Panc1 (cell line): ENCODE measurements around the gene DUSP14. TPM values are rescaled to one million over a fixed set of nuclear protein-coding genes. Genes with fewer than 3 reads are reported as not detected.

Source experiments
- ATAC-seq: fragments of 200-7000 bp; cut with Tn5 transposase; 2 replicates; pipeline ENCODE4 v1.9.1; 2020; ENCODE audit warnings: mild to moderate bottlenecking, moderate library complexity
- BruUV-seq: library from RNA; stranded (reverse); fragments of 400-500 nt; replicated peaks from 2 replicates; lab custom pipeline; 2021; lab: Mats Ljungman, UMichigan
- CTCF ChIA-PET: fragments of 300-600 bp; sonication (Branson Sonifier 250); formaldehyde crosslinking; loops from one replicate; lab custom pipeline; 2022; ENCODE audit warnings: antibody characterized with exemption; lab: Charles Lee
- POLR2A ChIA-PET: fragments of 300-600 bp; sonication (Branson Sonifier 250); formaldehyde crosslinking; loops from one replicate; lab custom pipeline; 2022; ENCODE audit warnings: antibody characterized with exemption; lab: Charles Lee
- DNase-seq: peaks from one replicate; pipeline ENCODE4 v3.0.0-alpha.2; 2010; ENCODE audit warnings: low read depth, low spot score
- H3K27ac ChIP-seq: 2 replicates; pipeline ENCODE4 v1.5.1; 2011; ENCODE audit warnings: mild to moderate bottlenecking, low read length, inconsistent platforms
- H3K27me3 ChIP-seq: fragments of 200-500 bp; sonication (Bioruptor generic); 2 replicates; pipeline ENCODE4 v1.6.0; 2014; ENCODE audit warnings: low read length, inconsistent platforms; ENCODE audit not compliant: control insufficient read depth, insufficient read depth
- H3K36me3 ChIP-seq: fragments of 200-500 bp; sonication (Bioruptor generic); 2 replicates; pipeline ENCODE4 v1.5.1; 2014; ENCODE audit warnings: inconsistent platforms, mild to moderate bottlenecking, low read length, moderate library complexity; ENCODE audit not compliant: control insufficient read depth, insufficient read depth
- H3K4me1 ChIP-seq: 2 replicates; pipeline ENCODE4 v1.5.1; 2011; ENCODE audit warnings: inconsistent platforms, mild to moderate bottlenecking, low read length, moderate library complexity; ENCODE audit not compliant: control insufficient read depth, insufficient read depth
- H3K4me3 ChIP-seq, 2 experiments: 2 replicates each; pipeline ENCODE4 v1.5.1; 2011 to 2012; ENCODE audit warnings: low read depth in 2 of 2, low read length in 2 of 2, mild to moderate bottlenecking in 2 of 2, inconsistent platforms in 1 of 2, moderate library complexity in 1 of 2
- H3K9me3 ChIP-seq: fragments of 200-500 bp; sonication (Bioruptor generic); 2 replicates; pipeline ENCODE4 v1.5.1; 2014; ENCODE audit warnings: low read depth, mild to moderate bottlenecking, inconsistent platforms, low read length, moderate library complexity; ENCODE audit not compliant: control insufficient read depth, insufficient read depth
- POLR2AphosphoS5 ChIP-seq: IDR thresholded peaks from 2 replicates; pipeline ENCODE4 v1.6.1; 2012; ENCODE audit warnings: mild to moderate bottlenecking, low read depth, low read length, moderate library complexity
- SIN3A ChIP-seq: IDR thresholded peaks from 2 replicates; pipeline ENCODE4 v1.6.1; 2012; ENCODE audit warnings: low read depth, mild to moderate bottlenecking, low read length, moderate library complexity, borderline replicate concordance; ENCODE audit not compliant: insufficient read depth
- TCF7L2 ChIP-seq: IDR thresholded peaks from 2 replicates; pipeline ENCODE4 v1.6.1; 2011; ENCODE audit warnings: mild to moderate bottlenecking, low read depth, low read length, inconsistent platforms
- in situ Hi-C: cut with HindIII; loops from 2 replicates; pipeline ENCODE4 v1.10.0; 2016; ENCODE audit warnings: low sequenced_read_pairs, low pct_unique_long_range_greater_than_20kb
- intact Hi-C: fragments of 100-400 bp; cut with micrococcal nuclease; formaldehyde crosslinking; loops from one replicate; pipeline ENCODE4 v1.10.0; 2022; ENCODE audit not compliant: unreplicated experiment
- total RNA-seq: library from RNA; stranded (reverse); gene quantifications from one replicate; pipeline ENCODE4 v1.2.1, GENCODE V29; 2021; ENCODE audit not compliant: unreplicated experiment
- TF ChIP-seq, protein P1 (sequence below): fragments of 450-650 bp; IDR thresholded peaks from 2 replicates; pipeline ENCODE4 v1.5.1; 2017; ENCODE audit warnings: mild to moderate bottlenecking
- TF ChIP-seq, protein P2 (sequence below), 2 experiments: IDR thresholded peaks; 2 replicates each; pipeline ENCODE4 v1.6.1; 2011 to 2012; ENCODE audit warnings: low read depth in 2 of 2, control low read depth in 1 of 2, low read length in 1 of 2, mild to moderate bottlenecking in 1 of 2, moderate library complexity in 1 of 2; ENCODE audit not compliant: insufficient read depth in 1 of 2

Gene DUSP14
- total RNA-seq, 1 experiment from 2014 or later = 23.1 TPM

DNA sequence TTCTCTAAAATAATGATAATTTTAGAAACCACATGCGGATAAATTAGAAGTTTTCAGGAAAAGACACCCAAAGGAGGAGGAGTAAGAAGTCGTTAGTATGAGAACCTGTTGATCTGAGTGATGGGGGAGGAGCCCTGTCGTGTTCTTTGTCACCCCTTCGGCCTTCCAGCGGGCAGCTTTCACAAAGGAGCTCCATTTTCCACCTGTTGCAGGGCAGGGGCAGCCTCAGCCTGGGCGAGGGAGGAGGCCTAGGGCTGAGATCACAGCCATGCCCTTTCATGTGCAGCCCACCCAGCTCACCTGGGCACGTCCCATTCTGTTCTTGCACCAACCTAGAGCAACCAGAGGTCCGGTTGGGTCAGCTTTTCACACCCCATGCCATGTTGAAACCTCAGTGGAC lies 5.3 kb downstream of the DUSP14 start:
- no TSS peak for BruUV-seq
- POLR2A ChIA-PET = interaction anchor here (0.6 kb wide), 2 partner anchors 12 to 21 kb away, joined by 3 read pairs; no protein-coding TSS in a partner anchor
- no peak for TF ChIP-seq POLR2AphosphoS5
- DNase-seq (no peak), ATAC-seq (no peak)
- Histone ChIP-seq H3K27ac (no peak overlapping the region), H3K36me3 (no peaks in the 10 kb centered on the region), H3K9me3 (no peaks in the 10 kb centered on the region), H3K4me1 (peaks cover 22% of the 10 kb centered on the region), H3K27me3 (no peaks in the 10 kb centered on the region), H3K4me3 (no peak overlapping the region)
- intact Hi-C loops = no loop called here
- CTCF ChIA-PET = no interaction called here
- in situ Hi-C loops = no loop called here

DNA sequence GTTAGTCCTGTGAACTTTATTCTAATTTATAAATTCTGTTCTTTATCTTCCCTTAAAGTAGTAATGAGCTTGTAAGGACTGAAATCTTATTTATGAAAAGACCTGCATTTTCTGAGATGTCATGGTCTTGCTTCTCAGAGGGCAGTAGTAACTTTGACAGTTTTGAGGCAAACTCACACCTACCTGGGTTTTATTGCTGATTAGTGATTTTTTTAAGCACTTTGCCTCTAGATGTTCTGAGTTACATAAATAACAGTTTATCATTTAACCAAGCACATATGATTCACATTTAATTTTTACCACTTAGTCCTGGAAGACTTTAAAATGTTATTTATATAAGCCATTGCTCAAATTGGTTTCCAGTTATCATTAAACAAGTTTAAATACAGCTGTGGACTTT lies 10.7 kb downstream of the DUSP14 start:
- in situ Hi-C loops = no loop called here
- no TSS peak for BruUV-seq
- TF ChIP-seq SIN3A = no peak
- TF ChIP-seq TCF7L2 = no peak
- TF ChIP-seq, protein P1, sequence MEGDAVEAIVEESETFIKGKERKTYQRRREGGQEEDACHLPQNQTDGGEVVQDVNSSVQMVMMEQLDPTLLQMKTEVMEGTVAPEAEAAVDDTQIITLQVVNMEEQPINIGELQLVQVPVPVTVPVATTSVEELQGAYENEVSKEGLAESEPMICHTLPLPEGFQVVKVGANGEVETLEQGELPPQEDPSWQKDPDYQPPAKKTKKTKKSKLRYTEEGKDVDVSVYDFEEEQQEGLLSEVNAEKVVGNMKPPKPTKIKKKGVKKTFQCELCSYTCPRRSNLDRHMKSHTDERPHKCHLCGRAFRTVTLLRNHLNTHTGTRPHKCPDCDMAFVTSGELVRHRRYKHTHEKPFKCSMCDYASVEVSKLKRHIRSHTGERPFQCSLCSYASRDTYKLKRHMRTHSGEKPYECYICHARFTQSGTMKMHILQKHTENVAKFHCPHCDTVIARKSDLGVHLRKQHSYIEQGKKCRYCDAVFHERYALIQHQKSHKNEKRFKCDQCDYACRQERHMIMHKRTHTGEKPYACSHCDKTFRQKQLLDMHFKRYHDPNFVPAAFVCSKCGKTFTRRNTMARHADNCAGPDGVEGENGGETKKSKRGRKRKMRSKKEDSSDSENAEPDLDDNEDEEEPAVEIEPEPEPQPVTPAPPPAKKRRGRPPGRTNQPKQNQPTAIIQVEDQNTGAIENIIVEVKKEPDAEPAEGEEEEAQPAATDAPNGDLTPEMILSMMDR = no peak
- TF ChIP-seq, protein P2, sequence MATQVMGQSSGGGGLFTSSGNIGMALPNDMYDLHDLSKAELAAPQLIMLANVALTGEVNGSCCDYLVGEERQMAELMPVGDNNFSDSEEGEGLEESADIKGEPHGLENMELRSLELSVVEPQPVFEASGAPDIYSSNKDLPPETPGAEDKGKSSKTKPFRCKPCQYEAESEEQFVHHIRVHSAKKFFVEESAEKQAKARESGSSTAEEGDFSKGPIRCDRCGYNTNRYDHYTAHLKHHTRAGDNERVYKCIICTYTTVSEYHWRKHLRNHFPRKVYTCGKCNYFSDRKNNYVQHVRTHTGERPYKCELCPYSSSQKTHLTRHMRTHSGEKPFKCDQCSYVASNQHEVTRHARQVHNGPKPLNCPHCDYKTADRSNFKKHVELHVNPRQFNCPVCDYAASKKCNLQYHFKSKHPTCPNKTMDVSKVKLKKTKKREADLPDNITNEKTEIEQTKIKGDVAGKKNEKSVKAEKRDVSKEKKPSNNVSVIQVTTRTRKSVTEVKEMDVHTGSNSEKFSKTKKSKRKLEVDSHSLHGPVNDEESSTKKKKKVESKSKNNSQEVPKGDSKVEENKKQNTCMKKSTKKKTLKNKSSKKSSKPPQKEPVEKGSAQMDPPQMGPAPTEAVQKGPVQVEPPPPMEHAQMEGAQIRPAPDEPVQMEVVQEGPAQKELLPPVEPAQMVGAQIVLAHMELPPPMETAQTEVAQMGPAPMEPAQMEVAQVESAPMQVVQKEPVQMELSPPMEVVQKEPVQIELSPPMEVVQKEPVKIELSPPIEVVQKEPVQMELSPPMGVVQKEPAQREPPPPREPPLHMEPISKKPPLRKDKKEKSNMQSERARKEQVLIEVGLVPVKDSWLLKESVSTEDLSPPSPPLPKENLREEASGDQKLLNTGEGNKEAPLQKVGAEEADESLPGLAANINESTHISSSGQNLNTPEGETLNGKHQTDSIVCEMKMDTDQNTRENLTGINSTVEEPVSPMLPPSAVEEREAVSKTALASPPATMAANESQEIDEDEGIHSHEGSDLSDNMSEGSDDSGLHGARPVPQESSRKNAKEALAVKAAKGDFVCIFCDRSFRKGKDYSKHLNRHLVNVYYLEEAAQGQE (IDR thresholded peaks at IDR 0.05; ENCODE audit: insufficient read depth in 1 of 2, low read depth in 2 of 2, low read length in 1 of 2) = no peak
- no peak for TF ChIP-seq POLR2AphosphoS5
- CTCF ChIA-PET = no interaction called here
- intact Hi-C loops = loop anchor here (10.0 kb wide), 1 partner anchor 64 kb away; no protein-coding TSS in a partner anchor
- POLR2A ChIA-PET = no interaction called here
- Histone ChIP-seq H3K27ac (no peak overlapping the region), H3K4me1 (peaks cover under 1% of the 10 kb centered on the region), H3K9me3 (no peaks in the 10 kb centered on the region), H3K36me3 (no peaks in the 10 kb centered on the region), H3K27me3 (no peaks in the 10 kb centered on the region), H3K4me3 (no peak overlapping the region)
- DNase-seq (no peak), ATAC-seq (no peak)

DNA sequence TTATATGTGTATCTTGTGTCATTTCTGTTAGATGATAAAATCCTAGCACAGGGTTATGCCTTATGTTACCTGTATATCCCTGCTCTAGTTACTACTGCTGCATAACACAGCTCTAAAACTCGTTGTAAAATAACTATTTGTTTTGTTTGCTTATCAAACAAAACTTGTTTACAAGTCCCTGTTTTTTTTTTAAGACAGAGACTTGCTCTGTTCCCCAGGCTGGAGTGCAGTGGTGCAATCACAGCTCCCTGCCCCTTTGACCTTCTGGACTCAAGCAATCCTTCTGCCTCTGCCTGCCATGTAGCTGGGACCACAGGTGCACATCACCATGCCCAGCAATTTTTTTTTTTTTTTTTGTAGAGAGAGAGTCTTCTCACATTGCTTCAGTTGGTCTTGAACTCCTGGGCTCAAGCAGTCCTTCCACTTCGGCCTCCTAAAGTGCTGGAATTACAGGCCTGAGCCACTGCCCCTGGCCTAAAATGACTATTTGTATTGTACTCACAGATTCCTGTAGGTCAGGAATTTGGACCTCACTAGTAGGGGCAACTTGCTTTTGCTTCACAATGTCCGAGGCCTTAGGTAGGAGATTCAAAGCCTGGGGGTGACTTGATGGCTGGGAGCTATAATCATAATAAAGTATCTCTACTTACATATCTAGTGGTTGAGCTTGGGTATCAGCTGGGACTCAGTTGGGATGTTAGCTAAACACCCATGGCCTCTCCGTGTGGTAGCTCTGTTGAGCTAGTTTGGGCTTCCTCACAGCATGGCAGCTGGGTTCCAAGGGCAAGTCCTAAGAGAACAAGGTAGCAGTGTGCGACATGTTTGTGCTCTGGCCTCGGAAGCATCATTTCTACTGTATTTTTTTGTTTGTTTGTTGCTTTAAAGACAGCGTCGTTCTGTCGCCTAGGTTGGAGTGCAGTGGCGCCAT lies 12.6 kb downstream of the DUSP14 start:
- Histone ChIP-seq H3K4me1 (no peaks in the 10 kb centered on the region; the same call in 1 of the 2 replicates), H3K27ac (no peak overlapping the region), H3K4me3 (no peak overlapping the region), H3K36me3 (no peaks in the 10 kb centered on the region), H3K9me3 (no peaks in the 10 kb centered on the region), H3K27me3 (no peaks in the 10 kb centered on the region)
- in situ Hi-C loops (no loop called here), intact Hi-C loops (loop anchor here (10.0 kb wide), 1 partner anchor 63 kb away; no protein-coding TSS in a partner anchor)
- POLR2A ChIA-PET = no interaction called here
- TF ChIP-seq, protein P1 = no peak
- TF ChIP-seq SIN3A = no peak
- no peak for TF ChIP-seq TCF7L2
- TF ChIP-seq, protein P2 (IDR thresholded peaks at IDR 0.05; ENCODE audit: insufficient read depth in 1 of 2, low read depth in 2 of 2, low read length in 1 of 2) = no peak
- no peak for TF ChIP-seq POLR2AphosphoS5
- no peak for DNase-seq
- BruUV-seq = no TSS peak
- CTCF ChIA-PET = no interaction called here
- ATAC-seq = no peak
